HCT116 (cell line): ENCODE measurements around the gene ANKRD30B. TPM values are rescaled to one million over a fixed set of nuclear protein-coding genes. Genes with fewer than 3 reads are reported as not detected.

Experiments
- ATAC-seq: fragments of 200-7000 bp; cut with Tn5 transposase; 2 replicates; pipeline ENCODE4 v1.9.1; 2020; ENCODE audit warnings: mild to moderate bottlenecking, moderate library complexity
- Bru-seq: library from RNA; stranded (reverse); fragments of 400-500 nt; gene quantifications from one replicate; lab custom pipeline; 2021; lab: Mats Ljungman, UMichigan
- BruChase-seq, 2 experiments: library from RNA; stranded (reverse); fragments of 400-500 nt; gene quantifications; one replicate each; lab custom pipeline; 2021; lab: Mats Ljungman, UMichigan
- BruUV-seq: library from RNA; stranded (reverse); fragments of 400-500 nt; replicated peaks from 2 replicates; lab custom pipeline; 2021; lab: Mats Ljungman, UMichigan
- CTCF ChIA-PET: fragments of 300-600 bp; sonication (Branson Sonifier 250); formaldehyde crosslinking; loops from one replicate; lab custom pipeline; 2021; ENCODE audit warnings: antibody characterized with exemption; lab: Charles Lee
- POLR2A ChIA-PET: fragments of 300-600, 350-600 bp; sonication (Branson Sonifier 250); formaldehyde crosslinking; loops from one replicate; lab custom pipeline; 2021; ENCODE audit warnings: antibody characterized with exemption; lab: Charles Lee
- RAD21 ChIA-PET, 2 experiments: fragments of 300-600 bp; sonication (Branson Sonifier 250); formaldehyde crosslinking; loops; one replicate each; lab custom pipeline; 2023; ENCODE audit warnings: low total read pairs in 2 of 2; ENCODE audit not compliant: uncharacterized antibody in 2 of 2, unreplicated experiment in 2 of 2, low non-redundant PET in 1 of 2; lab: Charles Lee
- DNase-seq: peaks from one replicate; pipeline ENCODE4 v3.0.0-alpha.2; 2010; ENCODE audit warnings: low read depth, low spot score
- H2AFZ ChIP-seq: fragments of 200-600 bp; shearing (Covaris generic), sonication (generic); 2 replicates; pipeline ENCODE4 v1.6.1; 2017; ENCODE audit warnings: low read depth, mixed run types, mixed read lengths, antibody characterized with exemption, low read length; ENCODE audit not compliant: poor library complexity, severe bottlenecking
- H3K27ac ChIP-seq: 2 replicates; pipeline ENCODE4 v1.5.1; 2012; ENCODE audit warnings: low read depth, low read length
- H3K27me3 ChIP-seq: fragments of 200-600 bp; sonication (generic); 2 replicates; pipeline ENCODE4 v1.6.1; 2016; ENCODE audit warnings: mixed run types, low read length, mixed read lengths; ENCODE audit not compliant: insufficient read depth
- H3K36me3 ChIP-seq, 2 experiments: fragments of 200-500 bp in 1 of 2; fragments of 200-600 bp in 1 of 2; sonication (Bioruptor generic) in 1 of 2; sonication (generic) in 1 of 2; 2 replicates each; pipeline versions ENCODE4 v1.5.1 to v1.6.1; 2014 to 2016; ENCODE audit warnings: low read length in 2 of 2, inconsistent platforms in 1 of 2, mixed read lengths in 1 of 2, mixed run types in 1 of 2; ENCODE audit not compliant: insufficient read depth in 2 of 2, control insufficient read depth in 1 of 2
- H3K4me1 ChIP-seq, 2 experiments: fragments of 200-600 bp in 1 of 2; sonication (generic) in 1 of 2; 2 replicates each; pipeline versions ENCODE4 v1.5.1 to v1.6.1; 2012 to 2017; ENCODE audit warnings: low read length in 2 of 2, inconsistent platforms in 1 of 2, mild to moderate bottlenecking in 1 of 2, mixed read lengths in 1 of 2, mixed run types in 1 of 2, moderate library complexity in 1 of 2; ENCODE audit not compliant: insufficient read depth in 2 of 2, control insufficient read depth in 1 of 2
- H3K4me2 ChIP-seq: fragments of 200-600 bp; sonication (generic); 2 replicates; pipeline ENCODE4 v1.6.1; 2017; ENCODE audit warnings: mixed run types, low read length, mixed read lengths
- H3K4me3 ChIP-seq, 2 experiments: fragments of 200-600 bp in 1 of 2; sonication (generic) in 1 of 2; replicated peaks in 1 of 2; 2 replicates each; pipeline ENCODE4 v1.5.1; 2011 to 2016; ENCODE audit warnings: low read length in 2 of 2, control low read depth in 1 of 2, low read depth in 1 of 2, mild to moderate bottlenecking in 1 of 2, mixed read lengths in 1 of 2, mixed run types in 1 of 2
- H3K79me2 ChIP-seq: fragments of 200-600 bp; sonication (generic); 2 replicates; pipeline ENCODE4 v1.6.1; 2017; ENCODE audit warnings: mild to moderate bottlenecking, mixed run types, low read length, moderate library complexity, mixed read lengths; ENCODE audit not compliant: insufficient read depth
- H3K9ac ChIP-seq: fragments of 200-600 bp; sonication (generic); 2 replicates; pipeline ENCODE4 v1.6.1; 2016; ENCODE audit warnings: low read length, mixed read lengths
- H3K9me2 ChIP-seq: fragments of 200-600 bp; sonication (generic), shearing (Covaris generic); 2 replicates; pipeline ENCODE4 v1.6.1; 2017; ENCODE audit warnings: mixed run types, mild to moderate bottlenecking, moderate library complexity; ENCODE audit not compliant: insufficient read depth
- H3K9me3 ChIP-seq, 2 experiments: fragments of 200-500 bp in 1 of 2; fragments of 200-600 bp in 1 of 2; sonication (Bioruptor generic) in 1 of 2; sonication (generic) in 1 of 2; 2 replicates each; pipeline ENCODE4 v1.6.1; 2014 to 2017; ENCODE audit warnings: low read length in 2 of 2, mixed read lengths in 2 of 2, inconsistent platforms in 1 of 2, low read depth in 1 of 2, mild to moderate bottlenecking in 1 of 2, mixed run types in 1 of 2, moderate library complexity in 1 of 2; ENCODE audit not compliant: control insufficient read depth in 1 of 2, insufficient read depth in 1 of 2
- H4K20me1 ChIP-seq: fragments of 200-600 bp; sonication (generic), shearing (Covaris generic); 2 replicates; pipeline ENCODE4 v1.6.1; 2017; ENCODE audit warnings: mixed run types, mild to moderate bottlenecking, moderate library complexity; ENCODE audit not compliant: insufficient read depth
- ATF3 ChIP-seq: IDR thresholded peaks from 2 replicates; pipeline ENCODE4 v1.6.1; 2012
- CBX3 ChIP-seq: IDR thresholded peaks from 2 replicates; pipeline ENCODE4 v1.6.1; 2012; ENCODE audit warnings: low read depth
- CTCF ChIP-seq, 3 experiments: fragments of 200-600 bp in 1 of 3; sonication (generic) in 1 of 3; IDR thresholded peaks in 2 of 3; conservative IDR thresholded peaks in 1 of 3; 2 replicates each; pipeline ENCODE4 v1.5.1; 2012 to 2017; ENCODE audit warnings: low read depth in 2 of 3, low read length in 2 of 3, antibody characterized with exemption in 1 of 3, borderline replicate concordance in 1 of 3, control low read depth in 1 of 3, mild to moderate bottlenecking in 1 of 3, mixed read lengths in 1 of 3, mixed run types in 1 of 3, moderate library complexity in 1 of 3; ENCODE audit not compliant: insufficient read depth in 1 of 3
- EGR1 ChIP-seq: IDR thresholded peaks from 2 replicates; pipeline ENCODE4 v1.6.1; 2012; ENCODE audit warnings: low read depth
- ELF1 ChIP-seq: IDR thresholded peaks from 2 replicates; pipeline ENCODE4 v1.6.1; 2012; ENCODE audit warnings: low read depth, borderline replicate concordance
- EZH2 ChIP-seq: fragments of 200-600 bp; sonication (generic); IDR thresholded peaks from 2 replicates; pipeline ENCODE4 v1.6.1; 2017; ENCODE audit warnings: antibody characterized with exemption, mixed run types
- EZH2phosphoT487 ChIP-seq: fragments of 200-600 bp; IDR thresholded peaks from 2 replicates; pipeline ENCODE4 v1.6.1; 2018; ENCODE audit warnings: antibody characterized with exemption, borderline replicate concordance
- MAX ChIP-seq: IDR thresholded peaks from 2 replicates; pipeline ENCODE4 v1.6.1; 2012
- REST ChIP-seq: IDR thresholded peaks from 2 replicates; pipeline ENCODE4 v1.6.1; 2012; ENCODE audit warnings: low read depth
- SP1 ChIP-seq: IDR thresholded peaks from 2 replicates; pipeline ENCODE4 v1.6.1; 2012; ENCODE audit warnings: low read depth
- TCF7L2 ChIP-seq: IDR thresholded peaks from 2 replicates; pipeline ENCODE4 v1.7.0; 2011; ENCODE audit warnings: borderline replicate concordance, inconsistent platforms; ENCODE audit not compliant: insufficient read depth, insufficient read length; ENCODE audit errors: extremely low read depth
- ZNF274 ChIP-seq: fragments of 200-500 bp; sonication (Bioruptor generic); IDR thresholded peaks from 2 replicates; pipeline ENCODE4 v1.6.1; 2014; ENCODE audit warnings: mild to moderate bottlenecking, low read depth, low read length, inconsistent platforms
- intact Hi-C: fragments of 100-400 bp; cut with micrococcal nuclease; formaldehyde crosslinking; loops from 2 replicates; pipeline ENCODE4 v1.10.0; 2022
- long read RNA-seq: library from polyadenylated mRNA; unstranded; transcript quantifications from one replicate; pipeline ENCODE4 v2.0.0, GENCODE V29; 2021; ENCODE audit not compliant: unreplicated experiment
- polyA plus RNA-seq: library from polyadenylated mRNA; unstranded; fragments of >200 nt; gene quantifications from 2 replicates; pipeline ENCODE4 v1.2.1, GENCODE V29; 2012; ENCODE audit warnings: missing spikeins
- total RNA-seq: library from RNA; stranded (reverse); gene quantifications from one replicate; pipeline ENCODE4 v1.2.1, GENCODE V29; 2021; ENCODE audit not compliant: unreplicated experiment

ANKRD30B gene
- total RNA-seq (not detected), Bru-seq, nascent RNA (percentile 2 among the genes with signal in this experiment), BruChase-seq, experiment 1, labeled RNA remaining after a 6-hour chase (percentile 1 among the genes with signal in this experiment), BruChase-seq, experiment 2, labeled RNA remaining after a 2-hour chase (percentile 1 among the genes with signal in this experiment)
- not detected in 2 replicates for polyA plus RNA-seq
- long read RNA-seq, result 0 reads

GRCh38 chr18:14747513-14748474 lies at the start of gene ANKRD30B:
Gene ANKRD30B (plus strand): TSS chr18:14748172. CDS start chr18:14748420, 248 bp downstream.
- RAD21 ChIA-PET, result no interaction called here
- intact Hi-C loops, result no loop called here
- Histone ChIP-seq H3K27me3 (no peaks in the 10 kb centered on the region), H3K9ac (no peak within 1 kb of the TSS), H3K4me2 (no peak within 1 kb of the TSS), H3K4me3 (no peak within 1 kb of the TSS), H2AFZ (no peak within 1 kb of the TSS), H3K9me2 (no peaks in the 10 kb centered on the region), H3K9me3 (peaks cover 3 to 4% of the 10 kb centered on the region in 2 experiments; a peak in 2 of 4 replicates), H3K79me2 (no peaks in the 10 kb centered on the region), H3K4me1 (no peaks in the 10 kb centered on the region), H3K36me3 (no peaks in the 10 kb centered on the region), H3K27ac (no peak within 1 kb of the TSS), H4K20me1 (no peaks in the 10 kb centered on the region)
- DNase-seq, result no peak
- TF ChIP-seq MAX (no peak), EZH2phosphoT487 (no peak), SP1 (no peak), ZNF274 (no peak), EZH2 (no peak), REST (no peak), ELF1 (no peak), CTCF (IDR thresholded peaks at IDR 0.05 in 2 of 3, conservative IDR thresholded peaks at IDR 0.05 in 1 of 3; ENCODE audit: borderline replicate concordance in 1 of 3, insufficient read depth in 1 of 3, low read depth in 2 of 3, low read length in 2 of 3) (no peak), EGR1 (no peak), ATF3 (no peak), CBX3 (no peak), TCF7L2 (no peak)
- ATAC-seq, result no peak
- POLR2A ChIA-PET, result no interaction called here
- BruUV-seq, result no TSS peak
- CTCF ChIA-PET, result no interaction called here
